Hepatocyte (in vitro differentiated cells): ENCODE data around the gene FTCD.

ENCODE experiments used
- EZH2 ChIP-seq: fragments of 200-600 bp; sonication (generic); IDR thresholded peaks from 2 replicates; pipeline ENCODE4 v1.6.1; 2016; ENCODE audit warnings: antibody characterized with exemption, mild to moderate bottlenecking, borderline replicate concordance
- EZH2phosphoT487 ChIP-seq: fragments of 200-600 bp; sonication (generic); IDR thresholded peaks from one replicate; pipeline ENCODE4 v1.6.1; 2018; ENCODE audit warnings: antibody characterized with exemption, mild to moderate bottlenecking, low read depth, moderate library complexity; ENCODE audit not compliant: unreplicated experiment, severe bottlenecking
- TF ChIP-seq, protein P1 (sequence below): fragments of 200-600 bp; sonication (generic); IDR thresholded peaks from 2 replicates; pipeline ENCODE4 v1.5.1; 2016; ENCODE audit warnings: antibody characterized with exemption, mild to moderate bottlenecking; ENCODE audit not compliant: poor library complexity

DNA sequence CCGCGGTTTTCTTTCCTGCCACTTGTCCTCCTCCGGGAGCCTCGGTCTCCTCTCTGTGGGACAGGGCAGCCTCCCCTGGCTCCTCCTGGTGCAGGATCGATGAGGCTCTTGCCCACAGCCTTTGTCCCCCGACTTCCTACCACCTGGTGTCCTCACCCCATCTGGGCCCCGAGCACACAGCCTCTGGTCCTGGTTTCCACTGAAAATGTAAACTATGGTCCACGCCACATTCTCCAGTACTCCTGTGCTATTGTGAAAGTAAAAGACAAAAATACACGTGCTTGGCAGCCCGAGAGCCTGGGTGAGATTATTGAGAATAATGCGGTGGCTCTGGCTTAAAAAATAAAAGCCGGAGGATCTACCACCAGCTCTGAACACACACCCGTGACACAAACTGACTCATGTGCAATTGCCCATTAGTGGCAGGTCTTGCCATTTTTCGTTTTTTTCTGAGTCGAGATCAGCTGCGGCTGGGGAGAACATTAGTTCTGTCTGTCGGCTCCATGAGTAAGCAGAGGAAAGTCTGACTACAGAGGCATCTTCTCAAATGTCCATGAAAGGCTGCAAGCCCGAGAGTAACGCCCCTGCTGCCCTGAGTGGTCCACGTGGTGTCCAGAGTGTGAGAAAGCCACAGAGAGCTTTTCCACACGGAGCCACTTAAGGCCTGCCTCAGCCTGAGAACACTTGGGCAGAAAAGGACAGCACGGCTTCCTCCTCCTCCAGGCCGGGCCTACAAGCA is 63.2 kb downstream of the FTCD start:
- TF ChIP-seq EZH2 (no peak), EZH2phosphoT487 (no peak)
- TF ChIP-seq, protein P1, sequence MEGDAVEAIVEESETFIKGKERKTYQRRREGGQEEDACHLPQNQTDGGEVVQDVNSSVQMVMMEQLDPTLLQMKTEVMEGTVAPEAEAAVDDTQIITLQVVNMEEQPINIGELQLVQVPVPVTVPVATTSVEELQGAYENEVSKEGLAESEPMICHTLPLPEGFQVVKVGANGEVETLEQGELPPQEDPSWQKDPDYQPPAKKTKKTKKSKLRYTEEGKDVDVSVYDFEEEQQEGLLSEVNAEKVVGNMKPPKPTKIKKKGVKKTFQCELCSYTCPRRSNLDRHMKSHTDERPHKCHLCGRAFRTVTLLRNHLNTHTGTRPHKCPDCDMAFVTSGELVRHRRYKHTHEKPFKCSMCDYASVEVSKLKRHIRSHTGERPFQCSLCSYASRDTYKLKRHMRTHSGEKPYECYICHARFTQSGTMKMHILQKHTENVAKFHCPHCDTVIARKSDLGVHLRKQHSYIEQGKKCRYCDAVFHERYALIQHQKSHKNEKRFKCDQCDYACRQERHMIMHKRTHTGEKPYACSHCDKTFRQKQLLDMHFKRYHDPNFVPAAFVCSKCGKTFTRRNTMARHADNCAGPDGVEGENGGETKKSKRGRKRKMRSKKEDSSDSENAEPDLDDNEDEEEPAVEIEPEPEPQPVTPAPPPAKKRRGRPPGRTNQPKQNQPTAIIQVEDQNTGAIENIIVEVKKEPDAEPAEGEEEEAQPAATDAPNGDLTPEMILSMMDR, result no peak
